ENCODE data around the gene TENT4B.

TENT4B gene

DNA sequence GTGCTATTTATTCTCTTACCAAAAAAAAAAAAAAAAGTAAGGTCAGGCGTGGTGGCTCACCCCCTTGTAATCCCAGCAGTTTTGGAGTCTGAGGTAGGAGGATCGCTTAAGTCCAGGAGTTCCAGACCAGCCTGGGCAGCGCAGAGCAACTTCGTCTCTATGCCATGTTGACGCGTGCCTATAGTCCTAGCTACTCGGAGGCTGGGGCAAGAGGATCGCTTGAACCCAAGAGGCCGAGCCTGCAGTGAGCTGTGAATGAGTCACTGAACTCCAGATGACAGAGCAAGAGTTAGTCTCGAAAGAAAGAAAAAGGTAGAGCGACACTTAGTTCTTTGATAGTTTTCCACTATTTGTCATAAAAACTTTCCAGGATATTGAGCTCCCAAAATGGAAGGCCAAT lies 1.4 kb upstream of the TENT4B start:
- H3K4me1 ChIP-seq: peaks cover 7% of the 10 kb centered on the region; the same call in 1 of the 2 replicates
- no peaks in the 10 kb centered on the region for H3K27me3 ChIP-seq
- no peak for DNase-seq
- H3K9me3 ChIP-seq: no peaks in the 10 kb centered on the region
- TF ChIP-seq, protein P1, sequence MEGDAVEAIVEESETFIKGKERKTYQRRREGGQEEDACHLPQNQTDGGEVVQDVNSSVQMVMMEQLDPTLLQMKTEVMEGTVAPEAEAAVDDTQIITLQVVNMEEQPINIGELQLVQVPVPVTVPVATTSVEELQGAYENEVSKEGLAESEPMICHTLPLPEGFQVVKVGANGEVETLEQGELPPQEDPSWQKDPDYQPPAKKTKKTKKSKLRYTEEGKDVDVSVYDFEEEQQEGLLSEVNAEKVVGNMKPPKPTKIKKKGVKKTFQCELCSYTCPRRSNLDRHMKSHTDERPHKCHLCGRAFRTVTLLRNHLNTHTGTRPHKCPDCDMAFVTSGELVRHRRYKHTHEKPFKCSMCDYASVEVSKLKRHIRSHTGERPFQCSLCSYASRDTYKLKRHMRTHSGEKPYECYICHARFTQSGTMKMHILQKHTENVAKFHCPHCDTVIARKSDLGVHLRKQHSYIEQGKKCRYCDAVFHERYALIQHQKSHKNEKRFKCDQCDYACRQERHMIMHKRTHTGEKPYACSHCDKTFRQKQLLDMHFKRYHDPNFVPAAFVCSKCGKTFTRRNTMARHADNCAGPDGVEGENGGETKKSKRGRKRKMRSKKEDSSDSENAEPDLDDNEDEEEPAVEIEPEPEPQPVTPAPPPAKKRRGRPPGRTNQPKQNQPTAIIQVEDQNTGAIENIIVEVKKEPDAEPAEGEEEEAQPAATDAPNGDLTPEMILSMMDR (IDR thresholded peaks at IDR 0.05; ENCODE audit: low read depth, low read length): no peak
- H3K4me3 ChIP-seq (ENCODE audit: low read depth, low read length): peak overlapping the region; percentile 96
- no peaks in the 10 kb centered on the region for H3K36me3 ChIP-seq

DNA sequence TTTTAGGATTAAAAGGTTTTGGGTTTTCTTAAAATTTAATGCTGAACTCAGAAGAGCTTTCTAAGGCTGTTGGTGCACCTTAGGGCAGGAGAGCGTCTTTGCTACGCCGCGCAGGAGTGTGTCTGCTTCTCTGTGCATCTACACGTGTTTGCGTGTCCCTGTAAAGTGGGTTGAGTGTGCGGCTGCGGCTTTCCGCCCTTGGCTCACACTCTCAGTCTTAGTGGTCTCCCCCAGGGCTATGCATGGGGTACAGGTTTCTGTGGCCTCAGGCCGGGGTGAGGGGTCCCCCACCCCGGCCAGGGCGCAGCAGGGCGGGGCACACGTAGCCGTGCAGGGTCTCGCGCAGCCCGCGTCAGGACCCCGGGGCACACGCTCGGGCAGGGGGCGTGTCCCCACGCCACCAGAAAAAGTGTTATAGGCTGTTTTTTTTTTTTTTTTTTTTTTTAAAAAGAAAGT lies 727 bp upstream of the TENT4B start:
- TF ChIP-seq, protein P1 (IDR thresholded peaks at IDR 0.05; ENCODE audit: low read depth, low read length): 0 out of 2 replicates have a peak, but pooled peaks have one; percentile 5
- H3K4me1 ChIP-seq: peaks cover 5% of the 10 kb centered on the region; the same call in 1 of the 2 replicates
- DNase-seq: peak; percentile 40
- peak overlapping the region; percentile 96 for H3K4me3 ChIP-seq (ENCODE audit: low read depth, low read length)
- H3K36me3 ChIP-seq: no peaks in the 10 kb centered on the region
- H3K27me3 ChIP-seq: no peaks in the 10 kb centered on the region
- no peaks in the 10 kb centered on the region for H3K9me3 ChIP-seq

DNA sequence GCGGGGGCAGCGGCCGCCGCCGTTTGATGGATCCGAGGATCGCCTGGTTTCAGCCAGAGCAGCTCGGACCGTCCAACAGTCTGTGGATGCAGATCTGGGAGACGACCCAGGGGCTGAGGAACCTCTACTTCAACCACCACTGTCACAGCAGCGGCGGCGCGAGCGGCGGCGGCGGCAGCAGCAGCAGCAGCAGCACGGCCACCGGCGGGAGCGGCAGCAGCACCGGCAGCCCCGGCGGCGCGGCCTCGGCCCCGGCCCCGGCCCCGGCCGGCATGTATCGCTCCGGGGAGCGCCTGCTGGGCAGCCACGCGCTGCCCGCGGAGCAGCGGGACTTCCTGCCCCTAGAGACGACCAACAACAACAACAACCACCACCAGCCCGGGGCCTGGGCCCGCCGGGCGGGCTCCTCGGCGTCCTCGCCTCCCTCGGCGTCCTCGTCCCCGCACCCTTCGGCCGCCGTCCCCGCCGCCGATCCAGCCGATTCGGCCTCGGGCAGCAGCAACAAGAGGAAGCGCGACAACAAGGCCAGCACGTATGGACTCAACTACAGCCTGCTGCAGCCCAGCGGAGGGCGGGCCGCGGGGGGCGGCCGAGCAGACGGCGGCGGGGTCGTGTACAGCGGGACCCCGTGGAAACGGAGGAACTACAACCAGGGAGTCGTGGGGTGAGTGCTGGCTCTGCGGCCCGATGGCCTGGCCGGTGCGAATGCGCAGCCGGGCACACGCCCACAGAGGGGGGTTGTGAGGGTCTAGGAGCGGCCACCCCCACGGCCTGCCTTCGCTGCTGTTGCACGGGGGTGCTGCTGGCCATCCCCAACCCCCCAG lies 702 bp downstream of the TENT4B start:
- H3K36me3 ChIP-seq: no peaks in the 10 kb centered on the region
- H3K4me3 ChIP-seq (ENCODE audit: low read depth, low read length): peak overlapping the region; percentile 94
- peak; percentile 44 for DNase-seq
- no peaks in the 10 kb centered on the region for H3K9me3 ChIP-seq
- no peaks in the 10 kb centered on the region for H3K27me3 ChIP-seq
- H3K4me1 ChIP-seq: 0 out of 2 replicates have a peak, but pooled peaks cover 4% of the 10 kb centered on the region
- TF ChIP-seq, protein P1 (IDR thresholded peaks at IDR 0.05; ENCODE audit: low read depth, low read length): no peak

DNA sequence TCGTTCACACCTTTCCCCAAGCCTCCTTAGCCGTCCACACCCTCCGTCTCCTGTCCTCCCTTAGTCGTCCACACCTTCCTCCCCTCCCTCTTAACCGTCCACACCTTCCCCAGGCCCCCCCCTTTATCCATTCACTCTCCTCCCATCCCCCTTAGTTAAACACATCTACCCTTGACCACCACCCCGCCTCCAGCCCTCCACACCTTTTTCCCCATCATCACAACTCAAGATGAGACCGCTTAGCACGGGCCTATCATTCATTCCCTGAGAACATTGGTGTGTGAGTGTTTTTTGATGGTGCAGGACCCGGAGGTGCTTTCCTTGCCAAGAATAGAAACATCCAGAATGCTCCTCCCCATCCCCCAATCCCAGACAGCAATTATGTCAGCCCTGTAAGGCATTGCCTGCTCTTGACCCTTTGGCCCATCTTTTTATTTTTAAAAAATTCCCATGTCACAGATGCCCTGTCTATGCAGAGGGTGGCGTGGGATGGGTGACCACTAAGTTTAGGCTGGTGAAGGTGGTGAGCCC lies 1.4 kb downstream of the TENT4B start:
- Histone ChIP-seq H3K36me3 (no peaks in the 10 kb centered on the region), H3K9me3 (no peaks in the 10 kb centered on the region), H3K4me1 (0 out of 2 replicates have a peak, but pooled peaks cover 4% of the 10 kb centered on the region), H3K4me3 (ENCODE audit: low read depth, low read length) (peak overlapping the region; percentile 94), H3K27me3 (no peaks in the 10 kb centered on the region)
- TF ChIP-seq, protein P1 (IDR thresholded peaks at IDR 0.05; ENCODE audit: low read depth, low read length): no peak
- no peak for DNase-seq

DNA sequence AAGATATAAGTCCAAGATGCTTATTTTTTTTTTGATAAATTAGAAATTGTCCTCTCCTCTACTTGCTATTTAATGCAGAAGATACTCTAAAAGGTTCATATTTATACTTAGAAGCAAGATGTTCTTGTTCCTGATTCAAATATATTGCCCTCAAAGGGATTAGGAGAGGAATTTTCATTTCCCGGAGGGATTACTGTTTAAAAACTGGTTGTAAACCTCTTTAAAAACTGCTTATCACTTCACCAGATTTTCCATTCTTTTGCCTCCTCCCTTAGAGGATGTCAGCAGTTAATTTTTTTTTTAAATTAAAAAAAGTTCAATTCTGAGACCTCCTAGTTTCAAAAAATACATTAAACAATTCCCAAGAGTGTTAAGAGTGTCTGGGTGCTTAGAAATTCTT lies 2.8 kb downstream of the TENT4B start:
- H3K9me3 ChIP-seq: no peaks in the 10 kb centered on the region
- H3K4me3 ChIP-seq (ENCODE audit: low read depth, low read length): peak overlapping the region; percentile 94
- peaks cover 4% of the 10 kb centered on the region; the same call in 1 of the 2 replicates for H3K4me1 ChIP-seq
- DNase-seq: no peak
- no peaks in the 10 kb centered on the region for H3K36me3 ChIP-seq
- TF ChIP-seq, protein P1 (IDR thresholded peaks at IDR 0.05; ENCODE audit: low read depth, low read length): no peak
- H3K27me3 ChIP-seq: no peaks in the 10 kb centered on the region

DNA sequence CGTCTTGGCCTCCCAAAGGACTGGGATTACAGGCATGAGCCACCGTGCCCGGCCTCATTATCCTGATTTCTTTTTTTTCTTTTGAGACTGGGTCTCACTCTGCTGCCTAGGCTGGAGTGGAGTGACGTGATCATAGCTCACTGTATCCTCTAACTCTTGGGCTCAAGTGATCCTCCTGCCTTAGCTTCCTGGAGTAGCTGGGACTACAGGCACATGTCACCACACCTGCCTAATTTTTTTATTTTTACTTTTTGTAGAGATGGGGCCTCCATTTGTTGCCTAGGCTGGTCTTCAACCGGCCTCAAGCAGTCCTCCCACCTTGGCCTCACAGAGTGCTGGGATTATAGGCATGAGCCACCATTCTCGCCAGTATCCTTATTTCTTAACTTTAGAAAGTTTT lies 3.5 kb downstream of the TENT4B start:
- Histone ChIP-seq H3K9me3 (no peaks in the 10 kb centered on the region), H3K4me1 (peaks cover 4% of the 10 kb centered on the region; the same call in 1 of the 2 replicates), H3K4me3 (ENCODE audit: low read depth, low read length) (no peak overlapping the region), H3K36me3 (no peaks in the 10 kb centered on the region), H3K27me3 (no peaks in the 10 kb centered on the region)
- DNase-seq: no peak
- TF ChIP-seq, protein P1 (IDR thresholded peaks at IDR 0.05; ENCODE audit: low read depth, low read length): no peak
